CD4-positive, alpha-beta T cell (primary cell): Measurements from ENCODE around the gene GDF7. TPM values are rescaled to one million over a fixed set of nuclear protein-coding genes. Genes with fewer than 3 reads are reported as not detected.

Source experiments
- ATAC-seq: fragments of 200-7000 bp; cut with Tn5 transposase; one replicate; pipeline ENCODE4 v1.10.0; 2022; ENCODE audit warnings: mild to moderate bottlenecking; ENCODE audit not compliant: poor library complexity
- CTCF ChIA-PET: fragments of 350-600 bp; sonication (Branson Sonifier 250); formaldehyde crosslinking; loops from one replicate; lab custom pipeline; 2021; ENCODE audit warnings: antibody characterized with exemption, inconsistent platforms; lab: Charles Lee
- POLR2A ChIA-PET: fragments of 350-600 bp; sonication (Branson Sonifier 250); formaldehyde crosslinking; loops from one replicate; lab custom pipeline; 2021; ENCODE audit warnings: antibody characterized with exemption, inconsistent platforms; lab: Charles Lee
- DNase-seq, 14 experiments: peaks; one replicate each; pipeline ENCODE4 v3.0.0-alpha.2; 2013 to 2020; ENCODE audit warnings: mixed read lengths in 2 of 14
- H3K27ac ChIP-seq, 2 donors: one replicate each; pipeline versions ENCODE4 v1.5.1 to v1.7.0; 2013; ENCODE audit warnings: low read length in 2 of 2, low read depth in 1 of 2, mild to moderate bottlenecking in 1 of 2
- H3K27me3 ChIP-seq, 2 experiments: 1 replicate in 1 of 2; 2 replicates in 1 of 2; pipeline versions ENCODE4 v1.6.1 to v1.7.0; 2013; ENCODE audit warnings: low read length in 2 of 2, control low read depth in 1 of 2, mild to moderate bottlenecking in 1 of 2, moderate library complexity in 1 of 2; ENCODE audit not compliant: insufficient read depth in 2 of 2, control insufficient read depth in 1 of 2
- H3K36me3 ChIP-seq: one replicate; pipeline ENCODE4 v1.6.1; 2013; ENCODE audit warnings: low read length, control low read depth; ENCODE audit not compliant: insufficient read depth
- H3K4me1 ChIP-seq: one replicate; pipeline ENCODE4 v1.6.1; 2013; ENCODE audit warnings: low read length, control low read depth; ENCODE audit not compliant: insufficient read depth
- H3K4me3 ChIP-seq: one replicate; pipeline ENCODE4 v1.5.1; 2013; ENCODE audit warnings: mild to moderate bottlenecking, low read length, moderate library complexity
- H3K9me3 ChIP-seq, 2 experiments: 1 replicate in 1 of 2; 2 replicates in 1 of 2; pipeline versions ENCODE4 v1.6.1 to v1.7.0; 2013; ENCODE audit warnings: low read length in 2 of 2, mild to moderate bottlenecking in 2 of 2, control low read depth in 1 of 2, moderate library complexity in 1 of 2; ENCODE audit not compliant: control insufficient read depth in 1 of 2, insufficient read depth in 1 of 2
- H3K27ac Mint-ChIP-seq: one replicate; pipeline ENCODE4 v1.8.0; 2020; ENCODE audit warnings: mixed read lengths
- H3K27me3 Mint-ChIP-seq: one replicate; pipeline ENCODE4 v1.8.0; 2021; ENCODE audit warnings: mixed read lengths
- H3K36me3 Mint-ChIP-seq: one replicate; pipeline ENCODE4 v1.8.0; 2021; ENCODE audit warnings: low read depth, mixed read lengths
- H3K4me1 Mint-ChIP-seq: one replicate; pipeline ENCODE4 v1.8.0; 2021; ENCODE audit warnings: low read depth, mixed read lengths
- H3K4me3 Mint-ChIP-seq: one replicate; pipeline ENCODE4 v1.8.0; 2020; ENCODE audit warnings: mild to moderate bottlenecking, mixed read lengths
- H3K9me3 Mint-ChIP-seq: one replicate; pipeline ENCODE4 v1.8.0; 2020; ENCODE audit warnings: mixed read lengths
- CTCF ChIP-seq: fragments of 200-600 bp; IDR thresholded peaks from one replicate; pipeline ENCODE4 v1.8.0; 2022; ENCODE audit warnings: antibody characterized with exemption, mild to moderate bottlenecking
- intact Hi-C, 2 experiments: fragments of 100-400 bp; cut with DNase I in 1 of 2; cut with micrococcal nuclease in 1 of 2; formaldehyde crosslinking; loops; one replicate each; pipeline versions ENCODE4 v1.15.1 to v1.9.0; 2023 to 2025; cut with DNase I, micrococcal nuclease
- total RNA-seq, 174 experiments: library from RNA in 2 of 174; stranded (reverse) in 2 of 174; gene quantifications; one replicate each; pipeline ENCODE4 v1.2.3 and lab custom pipeline; 2021 to 2026

GDF7 gene
- total RNA-seq, 2 experiments from 2014 or later, result 0.05 to 0.14 TPM

DNA sequence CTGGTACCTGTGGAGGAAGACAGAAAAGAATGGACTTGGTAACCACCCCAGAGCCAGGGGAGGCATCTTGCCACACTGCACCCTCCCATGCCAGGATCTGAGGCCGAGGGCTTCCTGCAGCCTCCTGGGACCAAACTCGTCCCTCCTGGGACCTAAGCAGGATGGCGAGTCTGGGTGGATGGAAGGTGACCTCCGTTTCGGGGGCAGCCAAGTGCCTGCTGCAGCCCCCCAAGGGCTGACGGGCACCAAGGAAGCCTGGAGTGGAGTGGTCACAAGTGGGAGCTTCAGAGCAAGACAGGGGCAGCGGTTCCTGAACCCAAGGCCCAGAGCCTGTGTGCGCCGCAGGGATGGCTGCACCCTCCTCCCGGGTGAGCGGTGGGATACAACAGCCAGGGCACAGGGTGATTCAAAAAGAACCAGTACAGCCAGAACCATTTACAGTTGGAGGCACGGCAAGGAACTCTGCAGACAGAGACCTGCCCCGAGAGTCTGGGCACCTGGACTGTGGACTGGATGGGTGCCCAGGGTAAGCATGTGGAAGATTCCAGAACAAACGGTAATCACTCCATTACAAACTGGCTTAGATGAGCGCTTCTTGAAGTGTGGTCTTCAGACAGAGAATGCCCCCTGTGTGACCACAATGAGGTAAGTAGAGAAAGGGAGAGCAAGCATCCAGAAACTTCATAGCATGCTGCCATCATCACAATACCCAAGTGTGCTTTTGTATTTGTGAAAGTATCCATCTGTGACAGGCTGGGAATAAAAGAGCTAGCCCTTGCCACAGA lies 28.1 kb upstream of the GDF7 start:
- Mint-ChIP-seq H3K9me3 (no peaks in the 10 kb centered on the region), H3K27ac (no peak overlapping the region), H3K4me3 (no peak overlapping the region), H3K27me3 (no peaks in the 10 kb centered on the region), H3K4me1 (no peaks in the 10 kb centered on the region), H3K36me3 (peaks cover 72% of the 10 kb centered on the region)
- Histone ChIP-seq H3K4me3 (no peak overlapping the region), H3K27me3 (no peaks in the 10 kb centered on the region), H3K4me1 (peaks cover 10% of the 10 kb centered on the region), H3K27ac (no peak overlapping the region), H3K36me3 (peaks cover 55% of the 10 kb centered on the region), H3K9me3 (no peaks in the 10 kb centered on the region)
- intact Hi-C loops, result no loop called here
- CTCF ChIA-PET, result no interaction called here
- POLR2A ChIA-PET, result no interaction called here
- no peak for TF ChIP-seq CTCF
- DNase-seq (no peak), ATAC-seq (no peak)

DNA sequence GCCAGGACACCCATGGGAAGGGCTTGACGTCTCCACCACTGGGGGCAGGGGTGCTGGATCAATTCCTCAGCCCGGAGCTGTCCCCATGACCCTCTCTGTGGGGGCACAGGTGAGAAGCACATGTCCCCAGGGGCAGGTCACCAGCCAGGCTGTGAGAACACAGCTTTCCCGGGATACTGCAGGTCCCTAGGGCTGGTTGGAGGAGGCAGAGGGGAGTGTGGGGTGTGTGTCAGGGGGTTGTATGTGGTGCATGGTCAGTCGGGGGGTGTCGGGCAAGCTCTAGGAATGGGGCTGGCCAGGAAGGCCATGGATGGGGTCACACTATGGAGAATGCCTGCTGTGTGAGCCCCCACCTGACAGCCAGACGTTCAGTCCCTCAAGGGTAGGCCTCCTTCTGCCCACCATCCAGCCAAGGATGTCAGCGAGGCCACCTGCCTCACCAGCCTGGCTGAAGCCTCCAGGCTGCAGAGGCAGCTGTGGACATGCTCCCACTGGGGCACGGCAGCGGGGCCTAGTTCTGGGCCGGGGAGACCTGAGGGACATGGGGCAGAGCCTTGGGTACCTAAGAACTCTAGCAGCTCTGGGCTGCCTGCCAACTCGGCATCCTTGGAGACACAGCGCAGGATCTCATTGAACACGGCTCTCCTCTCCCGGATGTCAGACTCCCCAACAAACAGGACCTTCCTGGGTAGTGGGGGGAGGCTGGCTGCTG lies 26.4 kb upstream of the GDF7 start:
- Histone ChIP-seq H3K36me3 (peaks cover 57% of the 10 kb centered on the region), H3K9me3 (peaks cover 0 to 3% of the 10 kb centered on the region in 2 experiments), H3K27ac (no peak overlapping the region), H3K4me3 (no peak overlapping the region), H3K27me3 (no peaks in the 10 kb centered on the region), H3K4me1 (peaks cover 10% of the 10 kb centered on the region)
- ATAC-seq (no peak), DNase-seq (no peak)
- ChIA-PET POLR2A (no interaction called here), CTCF (no interaction called here)
- no peaks in the 10 kb centered on the region for H3K9me3 Mint-ChIP-seq
- no peak overlapping the region for H3K27ac Mint-ChIP-seq
- TF ChIP-seq CTCF, result no peak
- H3K27me3 Mint-ChIP-seq, result no peaks in the 10 kb centered on the region
- H3K36me3 Mint-ChIP-seq, result peaks cover 79% of the 10 kb centered on the region
- H3K4me1 Mint-ChIP-seq, result no peaks in the 10 kb centered on the region
- H3K4me3 Mint-ChIP-seq, result no peak overlapping the region
- intact Hi-C loops, result loop anchor here in 1 of 2 experiments (10.0 kb wide), 1 partner anchor 386 kb away; no protein-coding TSS in a partner anchor

GRCh38 chr2:20641123-20641985 lies 25.6 kb upstream of the GDF7 start:
- ChIA-PET CTCF (interaction anchor here (1.1 to 2.1 kb wide), 5 partner anchors 10 to 230 kb away, joined by 3 to 28 read pairs (median 8); partner anchors contain the start of gene HS1BP3), POLR2A (interaction anchor here (1.3 kb wide), 1 partner anchor 10 kb away, joined by 9 read pairs; the partner anchor contains the start of gene HS1BP3)
- intact Hi-C loops, result loop anchor here in 1 of 2 experiments (10.0 kb wide), 1 partner anchor 387 kb away; no protein-coding TSS in a partner anchor
- Mint-ChIP-seq H3K4me1 (no peaks in the 10 kb centered on the region), H3K36me3 (peaks cover 72% of the 10 kb centered on the region), H3K9me3 (no peaks in the 10 kb centered on the region), H3K27ac (no peak overlapping the region), H3K27me3 (no peaks in the 10 kb centered on the region), H3K4me3 (no peak overlapping the region)
- TF ChIP-seq CTCF, result no peak
- H3K4me1 ChIP-seq, result peaks cover 10% of the 10 kb centered on the region
- peaks cover 0 to 3% of the 10 kb centered on the region in 2 experiments for H3K9me3 ChIP-seq
- H3K27me3 ChIP-seq, result no peaks in the 10 kb centered on the region
- H3K27ac ChIP-seq, result no peak overlapping the region
- no peak for ATAC-seq
- no peak for DNase-seq
- peaks cover 60% of the 10 kb centered on the region for H3K36me3 ChIP-seq
- H3K4me3 ChIP-seq, result no peak overlapping the region
